HL-60 (cell line): Measurements from ENCODE around the gene OPHN1.

Experiments used
- POLR2AphosphoS5 ChIP-seq: IDR thresholded peaks from 2 replicates; pipeline ENCODE4 v1.6.1; 2012; ENCODE audit warnings: low read depth
- TF ChIP-seq, protein P1 (sequence below): IDR thresholded peaks from one replicate; pipeline ENCODE4 v1.5.1; 2011; ENCODE audit warnings: low read length, control low read depth, inconsistent platforms; ENCODE audit not compliant: insufficient read depth

GRCh38 chrX:68416592-68416991, 16.7 kb downstream of the OPHN1 start:
- TF ChIP-seq, protein P1, sequence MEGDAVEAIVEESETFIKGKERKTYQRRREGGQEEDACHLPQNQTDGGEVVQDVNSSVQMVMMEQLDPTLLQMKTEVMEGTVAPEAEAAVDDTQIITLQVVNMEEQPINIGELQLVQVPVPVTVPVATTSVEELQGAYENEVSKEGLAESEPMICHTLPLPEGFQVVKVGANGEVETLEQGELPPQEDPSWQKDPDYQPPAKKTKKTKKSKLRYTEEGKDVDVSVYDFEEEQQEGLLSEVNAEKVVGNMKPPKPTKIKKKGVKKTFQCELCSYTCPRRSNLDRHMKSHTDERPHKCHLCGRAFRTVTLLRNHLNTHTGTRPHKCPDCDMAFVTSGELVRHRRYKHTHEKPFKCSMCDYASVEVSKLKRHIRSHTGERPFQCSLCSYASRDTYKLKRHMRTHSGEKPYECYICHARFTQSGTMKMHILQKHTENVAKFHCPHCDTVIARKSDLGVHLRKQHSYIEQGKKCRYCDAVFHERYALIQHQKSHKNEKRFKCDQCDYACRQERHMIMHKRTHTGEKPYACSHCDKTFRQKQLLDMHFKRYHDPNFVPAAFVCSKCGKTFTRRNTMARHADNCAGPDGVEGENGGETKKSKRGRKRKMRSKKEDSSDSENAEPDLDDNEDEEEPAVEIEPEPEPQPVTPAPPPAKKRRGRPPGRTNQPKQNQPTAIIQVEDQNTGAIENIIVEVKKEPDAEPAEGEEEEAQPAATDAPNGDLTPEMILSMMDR: no peak
- TF ChIP-seq POLR2AphosphoS5: no peak
